HG02759 (cell line): Measurements from ENCODE around the gene HAPLN1.
"Not testable (repeated sequence)": the region's sequence is repeated elsewhere in the genome, so short reads cannot be mapped to it uniquely, and the experiment has no call there.

Experiments used
- ATAC-seq: cut with Tn5 transposase; IDR thresholded peaks from one replicate; pipeline ENCODE4 v1.9.1; 2021; ENCODE audit warnings: mild to moderate bottlenecking, moderate library complexity; ENCODE audit not compliant: unreplicated experiment

Gene HAPLN1

DNA sequence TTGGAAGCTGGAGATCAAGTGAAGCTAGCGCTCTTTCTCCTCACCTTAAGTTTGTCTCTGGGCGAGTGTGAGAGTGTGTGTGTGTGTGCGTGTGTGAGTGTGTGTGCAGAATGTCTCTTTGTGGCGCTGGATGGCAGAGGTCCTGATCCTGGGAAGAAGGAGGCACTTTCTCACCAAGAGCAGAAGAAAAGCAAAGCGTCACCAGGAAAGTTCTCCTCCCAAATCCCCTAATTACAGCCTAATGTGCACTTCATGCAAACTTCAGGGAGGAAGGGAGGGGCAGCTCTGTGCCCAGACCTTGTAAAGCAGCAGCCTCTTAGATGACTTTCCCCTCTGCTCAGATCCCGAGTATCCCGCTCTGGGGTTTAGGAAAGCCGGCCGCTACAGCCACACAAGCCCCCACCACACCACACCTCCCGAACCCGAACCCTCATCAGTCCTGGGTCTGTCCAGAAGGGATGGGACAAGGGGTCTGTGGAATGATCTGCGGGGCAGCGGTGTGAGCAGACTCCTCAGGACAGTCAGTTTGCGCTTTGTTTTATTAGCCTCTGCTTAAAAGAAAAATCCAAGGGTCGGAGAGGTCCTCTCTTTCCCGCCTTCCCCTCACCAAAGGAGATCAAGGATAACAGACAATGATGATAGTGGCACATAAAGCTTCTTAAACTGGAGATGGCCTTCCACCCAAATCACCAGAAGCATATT, at the start of gene HAPLN1:
Gene HAPLN1, minus strand, starts transcription at position 20 of the 702 bp plus-strand sequence. CDS start 47,332 bp downstream, outside the sequence.
- ATAC-seq, result no peak

DNA sequence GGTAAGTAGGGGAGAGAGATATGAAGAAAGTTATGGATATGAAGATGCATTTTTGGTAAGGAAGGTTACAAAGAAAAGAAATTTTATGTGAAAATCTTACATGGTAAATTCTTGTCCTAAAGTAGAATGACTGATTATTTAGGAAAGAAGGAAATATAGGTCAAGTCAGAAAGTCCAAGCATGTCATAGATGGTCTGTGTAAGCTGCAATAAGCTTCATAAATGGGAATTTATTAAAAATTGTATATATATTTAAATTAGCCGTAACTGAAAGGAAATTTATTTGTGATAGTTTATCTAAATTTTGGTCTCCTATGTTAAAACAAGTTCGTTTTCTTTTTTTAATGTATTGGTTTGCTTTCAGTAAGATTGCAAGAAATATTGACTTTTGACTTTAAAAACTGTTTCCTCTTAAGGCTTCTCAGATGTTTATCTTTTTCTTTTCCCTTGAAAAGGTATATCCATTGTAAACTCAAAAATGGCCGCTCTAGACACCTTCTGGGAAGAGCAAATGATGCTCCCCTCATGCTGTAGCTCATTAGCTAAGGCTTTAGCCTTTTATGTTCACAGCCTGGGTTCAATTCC, 46.8 kb upstream of the HAPLN1 start:
- no peak for ATAC-seq

DNA sequence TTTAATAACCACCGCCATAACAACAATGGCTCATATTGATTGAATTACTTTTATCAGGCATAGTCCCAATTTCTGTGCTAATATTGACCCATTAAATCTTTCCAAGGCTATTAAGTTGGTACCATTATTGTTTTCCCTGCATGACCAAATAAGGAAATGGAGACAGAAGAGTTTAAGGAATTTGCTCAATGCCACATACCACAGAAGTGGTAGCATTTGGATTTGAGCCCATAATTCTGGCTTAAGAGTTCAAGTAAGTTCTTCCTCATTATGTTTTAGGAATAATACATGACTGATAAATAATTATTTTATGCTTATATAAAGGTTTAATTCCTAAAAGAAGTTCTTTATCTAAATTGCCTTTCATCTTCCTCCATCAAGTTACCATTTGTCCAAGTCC, 43.4 kb upstream of the HAPLN1 start:
- ATAC-seq, result no peak

DNA sequence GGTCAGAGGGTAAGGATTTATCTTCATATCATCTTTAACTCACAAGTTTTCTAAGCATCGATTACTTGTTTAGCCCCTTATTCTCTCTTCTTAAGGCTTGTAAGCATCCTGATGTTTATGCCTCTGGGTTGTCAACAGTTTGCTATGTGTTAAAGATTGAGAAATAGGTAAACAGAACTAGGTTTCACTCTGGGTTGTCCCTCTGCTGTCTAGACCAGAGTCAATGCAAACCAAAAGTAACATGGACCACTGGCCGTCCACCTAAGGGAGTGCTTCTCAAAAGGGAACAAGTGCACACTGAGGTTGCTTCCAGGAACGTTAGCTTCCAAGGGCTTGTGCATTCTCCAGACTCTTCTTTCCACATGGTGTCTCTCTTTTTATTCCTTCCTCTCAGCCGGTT, 39.9 kb upstream of the HAPLN1 start:
- no peak for ATAC-seq

DNA sequence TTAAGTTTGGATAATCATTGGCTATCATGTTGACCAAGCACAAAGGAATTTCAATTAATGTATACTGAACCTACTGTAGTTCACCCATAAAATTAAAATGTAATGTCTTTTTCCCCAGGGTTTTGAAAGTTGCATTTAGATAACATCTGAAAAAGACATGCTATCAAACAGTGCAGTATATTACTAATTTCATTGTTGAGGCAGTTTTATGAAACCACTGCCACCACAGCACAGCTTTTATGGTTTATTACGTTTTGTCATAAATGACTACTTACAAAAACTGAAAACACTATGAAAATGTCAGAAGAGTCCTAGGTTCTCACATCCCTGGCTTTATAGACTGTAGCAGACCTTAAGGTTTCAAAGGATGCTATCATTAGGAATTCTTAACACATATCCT, 32.0 kb upstream of the HAPLN1 start:
- no peak for ATAC-seq

DNA sequence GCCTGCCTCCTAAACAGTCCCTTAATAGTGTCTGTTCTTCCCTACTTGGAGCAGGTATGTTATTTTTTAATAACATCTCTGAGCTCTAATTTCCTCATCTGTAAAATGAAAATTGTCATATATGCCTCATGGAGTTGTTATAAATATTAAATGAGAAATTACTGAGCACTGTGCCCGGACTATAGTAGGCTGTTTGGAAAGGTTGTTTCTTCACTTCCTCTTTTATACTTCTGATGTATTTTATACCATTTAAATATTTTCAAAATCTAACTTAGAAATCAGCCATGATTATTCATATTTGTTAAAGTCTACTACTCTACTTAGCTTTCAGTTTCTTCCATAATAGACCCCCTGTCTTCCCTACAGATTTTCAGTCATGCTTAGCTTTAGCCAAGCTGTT, 30.5 kb upstream of the HAPLN1 start:
- ATAC-seq, result no peak

DNA sequence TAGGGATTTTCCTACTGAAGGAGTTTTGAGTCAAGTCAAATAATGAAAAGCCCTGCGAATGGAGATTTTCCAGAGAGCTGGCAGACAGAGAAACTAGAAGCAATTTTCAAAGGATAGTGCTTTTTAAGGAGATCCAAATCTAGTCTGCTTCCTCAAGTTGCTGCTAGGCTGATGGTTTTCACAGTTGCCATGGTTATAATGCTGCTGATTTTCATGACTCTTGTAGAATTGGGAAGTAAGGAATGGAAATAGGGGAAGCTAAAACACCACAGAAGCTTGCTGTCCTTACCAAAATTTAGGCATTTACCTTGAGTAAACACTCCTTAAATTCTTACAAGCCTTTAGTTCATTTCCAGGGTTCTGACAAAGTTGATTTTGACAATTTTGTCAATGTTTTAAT, 30.1 kb upstream of the HAPLN1 start:
- ATAC-seq, result no peak

DNA sequence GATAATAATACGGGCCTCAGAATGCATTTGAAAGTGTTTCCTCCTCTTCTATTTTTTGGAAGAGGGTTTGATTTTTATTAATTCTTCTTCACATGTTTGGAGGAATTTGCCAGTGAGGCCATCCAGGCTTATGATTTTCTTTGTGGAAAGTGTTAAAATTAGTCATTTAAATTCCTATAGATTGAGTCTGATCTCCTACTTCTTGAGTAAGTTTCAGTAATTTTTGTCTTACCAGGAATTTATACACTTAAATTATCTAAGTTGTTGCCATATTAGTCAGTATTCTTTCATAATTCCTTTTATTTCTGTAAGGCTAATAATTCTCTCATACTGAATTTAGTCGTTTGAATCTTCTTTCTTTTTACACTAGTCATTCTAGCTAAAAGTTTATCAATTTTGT, 25.2 kb upstream of the HAPLN1 start:
- no peak for ATAC-seq

DNA sequence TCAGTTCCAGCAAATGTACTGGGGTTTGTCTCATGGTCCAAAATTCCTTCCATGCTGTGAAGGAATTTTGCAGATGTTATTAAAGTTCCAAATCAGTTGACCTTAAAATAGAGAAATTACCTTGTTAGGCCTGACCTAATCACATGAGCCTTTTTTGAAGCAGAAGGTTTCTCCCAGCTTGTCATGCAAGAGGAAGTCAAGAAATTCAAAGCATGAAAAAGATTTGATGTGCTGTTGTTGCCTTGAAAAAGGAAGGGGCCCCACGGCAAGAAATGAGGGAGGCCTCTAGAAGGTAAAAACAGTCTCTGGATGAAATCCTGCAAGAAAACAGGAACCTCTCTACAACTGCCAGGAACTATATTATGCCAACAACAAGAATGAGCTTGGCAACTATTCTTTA, 24.2 kb upstream of the HAPLN1 start:
- ATAC-seq, result no peak

DNA sequence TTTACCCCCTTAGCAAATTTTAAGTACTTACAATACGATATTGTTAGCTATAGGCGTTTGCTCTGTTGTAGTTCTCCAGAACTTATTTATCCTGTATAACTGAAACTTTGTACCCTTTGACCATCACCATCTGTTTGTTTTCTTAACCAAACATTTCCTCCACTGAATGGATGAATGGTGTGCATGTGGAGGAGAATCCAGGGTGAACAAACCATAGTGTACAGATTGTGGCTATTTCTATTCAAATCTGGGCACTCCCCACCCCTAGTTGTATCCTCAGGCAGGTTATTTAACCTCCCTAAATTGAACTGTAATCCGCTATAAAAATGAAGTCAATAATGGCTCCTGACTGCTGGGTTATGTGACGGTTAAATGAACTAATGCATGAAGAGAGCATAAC, 21.4 kb upstream of the HAPLN1 start:
- no peak for ATAC-seq

DNA sequence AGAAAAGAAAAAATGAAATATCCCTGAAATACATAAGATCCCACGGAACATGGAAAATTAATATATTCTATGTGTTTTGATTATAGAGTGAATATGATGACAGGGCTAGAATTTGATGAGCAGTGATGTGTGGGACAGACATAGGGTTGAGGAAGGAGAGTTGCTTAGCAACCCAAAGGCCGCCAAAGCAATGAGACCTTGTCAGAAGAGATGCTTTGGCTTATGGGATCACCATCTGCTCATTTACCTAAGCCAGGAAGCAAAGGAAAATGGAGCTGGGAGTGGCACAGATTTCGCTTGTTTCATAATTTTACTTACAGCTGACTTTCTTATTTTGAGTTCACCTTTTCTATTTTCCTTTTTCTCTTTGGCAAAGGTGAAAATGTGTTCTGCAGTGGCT, 20.9 kb upstream of the HAPLN1 start:
- no peak for ATAC-seq

DNA sequence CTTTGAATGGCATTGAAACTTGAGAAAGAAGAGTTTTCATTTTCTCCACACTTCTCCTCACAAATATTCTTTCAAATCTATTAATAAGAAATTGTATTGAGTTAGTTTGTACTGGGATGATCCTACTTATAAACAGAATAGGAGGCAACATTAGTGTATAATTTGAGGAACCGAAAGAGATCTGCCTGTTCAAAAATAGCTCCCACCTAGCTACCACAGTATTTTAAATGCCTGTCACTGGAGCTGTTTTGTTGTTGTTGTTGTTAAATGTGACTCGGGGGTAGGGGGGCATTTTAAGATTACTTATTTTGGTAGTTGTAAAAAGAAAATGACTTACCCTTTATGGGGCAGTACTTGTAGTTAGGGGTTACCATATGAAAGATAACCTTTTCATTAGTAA, 20.1 kb upstream of the HAPLN1 start:
- peak; percentile 85 for ATAC-seq

DNA sequence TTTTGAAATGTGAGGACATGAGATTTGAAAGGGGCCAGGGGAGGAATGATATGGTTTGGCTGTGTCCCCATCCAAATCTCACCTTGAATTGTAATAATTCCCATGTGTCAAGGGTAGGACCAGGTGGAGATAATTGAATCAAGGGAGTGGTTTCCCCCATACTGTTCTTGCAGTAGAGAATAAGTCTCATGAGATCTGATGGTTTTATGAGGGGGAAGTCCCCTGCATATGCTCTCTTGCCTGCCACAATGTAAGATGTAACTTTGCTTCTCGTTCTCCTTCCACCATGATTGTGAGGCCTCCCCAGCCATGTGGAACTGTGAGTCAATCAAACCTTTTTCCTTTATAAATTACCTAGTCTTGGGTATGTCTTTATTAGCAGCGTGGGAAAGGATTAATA, 15.5 kb upstream of the HAPLN1 start:
- not testable (repeated sequence) for ATAC-seq

DNA sequence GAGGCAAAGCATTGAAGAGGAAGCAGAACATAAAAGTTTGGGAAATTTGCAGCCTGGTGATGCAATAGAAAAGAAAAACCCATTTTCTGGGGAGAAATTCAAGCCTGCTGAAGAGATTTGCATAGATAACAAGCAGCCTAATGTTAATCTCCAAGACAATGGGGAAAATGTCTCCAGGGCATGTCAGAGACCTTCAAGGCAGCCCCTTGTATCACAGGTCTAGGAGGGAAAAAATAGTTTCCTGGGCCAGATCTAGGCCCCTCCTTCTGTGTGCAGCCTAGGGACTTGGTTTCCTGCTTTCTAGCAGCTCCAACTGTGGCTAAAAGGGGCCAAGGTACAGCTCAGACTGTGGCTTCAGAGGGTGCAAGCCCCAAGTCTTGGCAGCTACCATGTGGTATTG, 14.4 kb upstream of the HAPLN1 start:
- ATAC-seq, result not testable (repeated sequence)

DNA sequence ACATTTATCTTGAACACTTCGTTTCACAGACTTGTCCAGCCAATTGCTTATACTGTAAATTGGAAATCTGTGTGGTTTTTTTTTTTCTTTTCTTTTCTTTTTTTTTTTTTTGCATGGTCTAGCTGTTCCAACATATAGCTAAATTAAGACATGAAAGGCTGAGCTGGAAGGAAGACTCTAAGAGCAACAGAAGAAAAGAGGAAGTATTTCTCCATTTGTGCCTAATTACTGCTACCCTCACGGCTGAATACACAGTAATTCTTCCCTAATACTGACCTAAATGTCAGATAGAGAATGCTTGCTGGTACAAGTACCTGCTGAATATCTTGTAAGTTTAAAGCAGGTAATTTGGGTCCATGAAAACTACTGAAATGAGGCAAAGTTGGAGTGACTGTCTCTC, 11.0 kb upstream of the HAPLN1 start:
- ATAC-seq, result no peak

DNA sequence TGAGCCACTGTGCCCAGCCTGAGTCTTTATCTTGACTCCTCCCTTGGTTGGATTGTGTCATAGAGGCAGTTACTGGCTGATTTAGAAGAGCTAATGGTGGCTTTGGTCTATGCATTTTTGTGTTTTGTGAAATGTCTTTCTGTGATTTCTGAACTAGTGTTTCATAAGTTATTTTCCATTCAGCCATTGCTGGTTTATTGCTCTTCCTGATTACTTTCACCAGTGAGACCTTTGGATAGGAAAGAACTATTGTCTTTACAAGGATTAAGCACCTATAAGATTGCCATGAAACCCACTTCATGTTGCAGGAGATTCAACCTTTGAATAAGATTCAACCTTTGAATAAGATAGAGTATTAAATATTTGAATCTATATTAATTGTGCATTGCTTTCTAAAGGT, 8.7 kb upstream of the HAPLN1 start:
- no peak for ATAC-seq

DNA sequence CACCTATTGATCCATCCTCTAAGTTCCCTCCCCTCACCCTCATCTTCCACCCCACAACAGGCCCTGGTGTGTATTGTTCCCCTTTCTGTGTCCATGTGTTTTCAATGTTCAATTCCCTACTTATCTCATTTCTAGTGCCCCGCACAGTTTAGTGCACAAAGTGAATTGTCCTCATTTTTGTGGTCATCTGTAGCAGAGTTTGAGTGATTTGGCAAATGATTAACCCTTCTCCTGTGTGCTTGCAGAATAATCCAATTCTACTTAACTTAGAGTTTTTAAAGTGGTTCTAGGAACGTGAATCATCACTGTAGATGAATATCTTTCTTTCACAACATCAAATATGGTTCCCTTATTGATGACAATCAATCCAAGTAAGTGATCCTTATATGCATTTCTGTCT, 6.3 kb upstream of the HAPLN1 start:
- no peak for ATAC-seq

DNA sequence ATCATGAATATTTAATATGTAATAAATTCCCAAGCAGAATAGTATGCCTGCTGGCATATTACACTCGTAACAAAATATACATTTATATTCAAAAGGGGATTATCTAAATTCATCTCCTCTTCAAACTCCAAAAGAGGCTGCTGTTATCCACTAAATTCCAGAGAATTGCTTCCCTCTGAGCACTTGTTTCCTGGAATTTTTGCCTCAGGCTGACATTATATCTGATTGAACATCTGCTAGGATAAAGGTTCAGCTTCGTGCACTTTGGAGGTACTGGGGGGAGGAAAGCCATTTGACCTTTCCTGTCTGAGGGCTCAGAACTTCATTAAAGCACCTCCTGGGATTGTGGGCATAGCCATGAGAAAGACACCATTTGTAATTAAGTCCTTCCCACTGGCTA, 4.3 kb upstream of the HAPLN1 start:
- ATAC-seq, result no peak

DNA sequence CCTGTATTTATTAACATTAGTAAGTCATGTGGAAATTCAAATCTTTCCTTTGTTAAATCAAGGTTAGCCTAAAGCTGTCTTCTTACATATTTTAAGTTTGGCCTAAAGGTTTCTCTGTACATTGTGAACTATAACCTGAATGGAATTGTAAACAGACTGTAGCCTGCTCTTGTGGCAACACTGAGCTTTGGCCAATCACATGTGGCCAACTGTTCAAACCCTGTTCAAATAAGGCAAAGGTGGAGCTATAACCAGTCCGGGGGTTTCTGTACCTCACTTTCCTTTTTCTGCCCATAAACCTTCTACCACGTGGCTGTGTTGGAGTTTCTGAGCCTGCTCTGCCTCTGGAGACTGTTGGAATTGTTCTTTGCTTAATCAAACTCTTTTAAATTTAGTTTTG, 3.3 kb upstream of the HAPLN1 start:
- ATAC-seq, result no peak

DNA sequence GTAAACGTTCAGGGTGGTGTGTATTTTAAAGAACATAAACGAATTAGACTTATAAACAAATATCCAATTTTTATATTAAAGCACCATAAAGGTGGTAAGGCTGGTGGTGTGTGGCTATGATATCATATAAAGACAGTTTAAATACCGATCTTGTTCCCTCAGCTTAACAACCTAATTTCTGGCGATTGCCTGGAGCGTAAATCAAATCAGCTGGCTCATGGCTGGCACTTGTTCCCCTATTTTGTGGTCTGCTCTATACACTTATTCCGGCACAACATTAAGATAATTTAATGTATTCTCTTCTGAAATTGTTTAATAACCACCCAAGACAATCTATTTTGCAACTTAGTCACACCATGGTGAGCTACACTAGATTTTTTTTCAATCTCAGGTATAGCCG, 2.4 kb upstream of the HAPLN1 start:
- no peak for ATAC-seq

DNA sequence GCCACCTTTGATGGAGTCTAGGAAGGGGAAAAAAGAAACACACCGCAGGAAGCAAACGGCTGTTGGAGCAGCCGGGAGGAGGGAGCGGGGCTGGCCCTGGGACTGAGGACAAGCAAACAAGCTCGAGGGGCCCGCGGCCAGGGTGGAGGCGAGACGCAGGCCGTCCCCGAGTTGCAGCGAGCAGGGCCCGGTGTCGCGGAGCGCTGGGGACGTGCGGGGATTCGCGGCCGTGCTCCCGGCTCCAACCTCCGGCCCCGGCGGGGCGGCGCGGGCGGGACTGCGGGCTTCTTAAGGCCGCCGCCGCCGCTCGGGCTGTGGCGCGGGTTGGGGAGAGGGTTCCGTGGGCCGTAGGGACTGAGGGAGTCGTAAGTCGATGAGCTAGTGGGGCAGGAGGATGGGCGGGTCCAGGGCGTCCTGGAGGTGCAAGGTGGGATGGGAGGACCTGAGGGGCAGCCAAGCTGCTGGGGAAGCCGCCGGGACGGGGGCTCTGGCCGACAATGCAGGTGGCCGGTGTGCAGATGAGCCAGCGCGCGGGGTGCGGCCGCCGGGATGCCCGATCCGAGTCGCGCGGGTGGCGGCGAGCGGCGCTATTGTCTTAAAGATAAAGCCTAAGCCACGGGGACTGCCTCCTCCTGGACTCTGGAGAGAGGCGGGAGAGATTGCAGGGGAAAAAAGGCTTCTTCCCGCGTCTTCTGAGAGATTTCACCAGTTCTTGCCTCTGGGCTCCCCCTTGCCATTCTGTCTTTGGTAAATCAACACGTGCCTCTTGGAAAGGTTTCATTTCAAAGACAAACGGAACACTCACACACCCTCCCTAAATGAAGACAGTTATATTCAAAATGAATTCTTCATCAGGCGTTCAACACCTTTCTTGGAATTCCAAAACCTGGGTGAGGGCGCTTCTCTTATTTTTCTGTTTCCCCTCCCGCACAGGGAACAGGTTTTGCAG, 1.6 kb upstream of the HAPLN1 start:
- peak; percentile 63 for ATAC-seq

DNA sequence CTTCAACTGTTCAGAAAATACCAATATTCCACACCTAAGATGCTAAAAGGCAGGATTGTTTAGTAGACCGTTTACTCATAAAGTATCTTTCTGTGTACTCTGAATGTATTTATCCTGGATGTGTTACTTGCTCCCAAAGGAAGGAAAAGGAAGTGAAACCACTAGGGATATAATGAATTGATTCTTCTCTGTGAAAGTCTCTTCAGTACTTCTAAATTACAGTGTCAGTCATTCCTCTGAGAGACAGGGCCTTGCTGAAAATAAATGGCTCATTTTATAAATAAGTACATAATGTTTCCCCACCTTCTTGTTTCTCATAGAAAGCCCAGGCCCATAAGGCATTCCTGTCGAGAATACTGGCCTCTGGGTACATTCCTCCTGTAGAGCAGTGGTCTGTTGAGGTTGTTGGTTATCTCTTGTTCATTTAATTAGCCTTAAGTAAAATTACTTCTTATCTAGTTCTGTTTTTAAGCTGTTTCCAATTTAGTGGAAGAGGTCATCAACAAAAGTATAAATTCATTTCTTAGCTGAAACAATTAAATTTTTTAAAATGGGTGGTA, 1.6 kb downstream of the HAPLN1 start:
- no peak for ATAC-seq
